NT2/D1 (cell line): ENCODE results near the gene PCSK2.

Experiments
- SUZ12 ChIP-seq: IDR thresholded peaks from 2 replicates; pipeline ENCODE4 v1.6.1; 2011; ENCODE audit not compliant: insufficient read length, insufficient read depth; ENCODE audit errors: extremely low read depth
- YY1 ChIP-seq: IDR thresholded peaks from 2 replicates; pipeline ENCODE4 v1.6.1; 2011; ENCODE audit not compliant: insufficient read length, insufficient read depth
- ZNF274 ChIP-seq: IDR thresholded peaks from 2 replicates; pipeline ENCODE4 v1.6.1; 2011; ENCODE audit warnings: mild to moderate bottlenecking, low read depth, low read length

DNA sequence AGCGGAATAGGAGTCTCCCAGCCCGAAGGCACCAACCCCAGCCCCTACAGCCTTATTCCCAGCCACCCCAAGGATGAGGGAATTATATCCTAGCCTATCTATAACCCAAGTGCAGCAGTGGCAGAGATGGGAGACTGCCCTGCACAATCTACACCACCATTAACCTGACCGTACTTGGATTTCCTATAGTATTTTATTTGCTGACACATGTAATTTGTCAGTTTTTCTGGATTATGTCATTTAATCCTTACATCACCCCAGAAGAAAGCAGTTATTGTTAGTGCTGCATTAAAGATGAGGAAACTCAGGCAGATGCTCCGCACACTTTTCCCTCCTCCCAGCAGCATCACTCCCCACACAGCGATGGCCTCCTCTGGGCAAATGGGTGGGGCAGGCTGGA is 298.3 kb downstream of the PCSK2 start:
- no peak for TF ChIP-seq YY1
- TF ChIP-seq ZNF274: no peak
- no peak for TF ChIP-seq SUZ12
